IMR-90 (cell line): ENCODE data around the gene BMP5.

Source experiments
- FOS ChIP-seq: fragments of 150-350 bp; IDR thresholded peaks from 2 replicates; pipeline ENCODE4 v1.6.1; 2016; ENCODE audit warnings: low read depth, low read length
- MAFK ChIP-seq: IDR thresholded peaks from 2 replicates; pipeline ENCODE4 v1.6.1; 2012; ENCODE audit warnings: low read depth, low read length, improper control_type of control experiment
- MXI1 ChIP-seq: IDR thresholded peaks from 2 replicates; pipeline ENCODE4 v1.6.1; 2012; ENCODE audit warnings: low read depth, mild to moderate bottlenecking, low read length, moderate library complexity, borderline replicate concordance
- POLR2A ChIP-seq: IDR thresholded peaks from 2 replicates; pipeline ENCODE4 v1.6.1; 2012; ENCODE audit warnings: mild to moderate bottlenecking, low read depth, low read length
- RAD21 ChIP-seq: IDR thresholded peaks from 2 replicates; pipeline ENCODE4 v1.6.1; 2012; ENCODE audit warnings: low read length, improper control_type of control experiment
- TF ChIP-seq, protein P1 (sequence below): conservative IDR thresholded peaks from 2 replicates; pipeline ENCODE4 v1.5.1; 2012; ENCODE audit warnings: mild to moderate bottlenecking, low read depth, low read length, improper control_type of control experiment
- TF ChIP-seq, protein P2 (sequence below): fragments of 150-350 bp; IDR thresholded peaks from 2 replicates; pipeline ENCODE4 v1.6.1; 2016; ENCODE audit warnings: low read depth, mild to moderate bottlenecking, low read length, moderate library complexity, borderline replicate concordance

- TF ChIP-seq POLR2A = no peak
- no peak for TF ChIP-seq MXI1
- TF ChIP-seq, protein P1, sequence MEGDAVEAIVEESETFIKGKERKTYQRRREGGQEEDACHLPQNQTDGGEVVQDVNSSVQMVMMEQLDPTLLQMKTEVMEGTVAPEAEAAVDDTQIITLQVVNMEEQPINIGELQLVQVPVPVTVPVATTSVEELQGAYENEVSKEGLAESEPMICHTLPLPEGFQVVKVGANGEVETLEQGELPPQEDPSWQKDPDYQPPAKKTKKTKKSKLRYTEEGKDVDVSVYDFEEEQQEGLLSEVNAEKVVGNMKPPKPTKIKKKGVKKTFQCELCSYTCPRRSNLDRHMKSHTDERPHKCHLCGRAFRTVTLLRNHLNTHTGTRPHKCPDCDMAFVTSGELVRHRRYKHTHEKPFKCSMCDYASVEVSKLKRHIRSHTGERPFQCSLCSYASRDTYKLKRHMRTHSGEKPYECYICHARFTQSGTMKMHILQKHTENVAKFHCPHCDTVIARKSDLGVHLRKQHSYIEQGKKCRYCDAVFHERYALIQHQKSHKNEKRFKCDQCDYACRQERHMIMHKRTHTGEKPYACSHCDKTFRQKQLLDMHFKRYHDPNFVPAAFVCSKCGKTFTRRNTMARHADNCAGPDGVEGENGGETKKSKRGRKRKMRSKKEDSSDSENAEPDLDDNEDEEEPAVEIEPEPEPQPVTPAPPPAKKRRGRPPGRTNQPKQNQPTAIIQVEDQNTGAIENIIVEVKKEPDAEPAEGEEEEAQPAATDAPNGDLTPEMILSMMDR = no peak
- no peak for TF ChIP-seq FOS
- TF ChIP-seq, protein P2, sequence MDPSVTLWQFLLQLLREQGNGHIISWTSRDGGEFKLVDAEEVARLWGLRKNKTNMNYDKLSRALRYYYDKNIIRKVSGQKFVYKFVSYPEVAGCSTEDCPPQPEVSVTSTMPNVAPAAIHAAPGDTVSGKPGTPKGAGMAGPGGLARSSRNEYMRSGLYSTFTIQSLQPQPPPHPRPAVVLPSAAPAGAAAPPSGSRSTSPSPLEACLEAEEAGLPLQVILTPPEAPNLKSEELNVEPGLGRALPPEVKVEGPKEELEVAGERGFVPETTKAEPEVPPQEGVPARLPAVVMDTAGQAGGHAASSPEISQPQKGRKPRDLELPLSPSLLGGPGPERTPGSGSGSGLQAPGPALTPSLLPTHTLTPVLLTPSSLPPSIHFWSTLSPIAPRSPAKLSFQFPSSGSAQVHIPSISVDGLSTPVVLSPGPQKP = no peak
- no peak for TF ChIP-seq MAFK
- TF ChIP-seq RAD21 = no peak
These were observed 96.7 kb downstream of the BMP5 start for GRCh38 chr6:55778705-55779104.
